PC-3 (cell line): Measurements from ENCODE around the gene DCDC1. TPM values are rescaled to one million over a fixed set of nuclear protein-coding genes. Genes with fewer than 3 reads are reported as not detected.
A peak's percentile ranks its signal among the peaks of the same experiment; 100 is the strongest.

Source experiments
- ATAC-seq: fragments of 200-7000 bp; cut with Tn5 transposase; 2 replicates; pipeline ENCODE4 v1.9.1; 2020; ENCODE audit warnings: mild to moderate bottlenecking, moderate library complexity
- BruUV-seq: library from RNA; stranded (reverse); fragments of 400-500 nt; replicated peaks from 2 replicates; lab custom pipeline; 2021; lab: Mats Ljungman, UMichigan
- CTCF ChIA-PET: fragments of 300-600 bp; sonication (Branson Sonifier 250); formaldehyde crosslinking; loops from one replicate; lab custom pipeline; 2022; ENCODE audit warnings: antibody characterized with exemption; lab: Charles Lee
- POLR2A ChIA-PET: fragments of 300-600 bp; sonication (Branson Sonifier 250); formaldehyde crosslinking; loops from one replicate; lab custom pipeline; 2022; ENCODE audit warnings: antibody characterized with exemption; ENCODE audit not compliant: unreplicated experiment; lab: Charles Lee
- DNase-seq: peaks from one replicate; pipeline ENCODE4 v3.0.0-alpha.2; 2015
- H2AFZ ChIP-seq: fragments of 300-600 bp; sonication (generic); 2 replicates; pipeline ENCODE4 v1.6.0; 2016; ENCODE audit warnings: antibody characterized with exemption, low read length
- H3F3A ChIP-seq: fragments of 300-600 bp; sonication (generic); one replicate; pipeline ENCODE4 v1.6.0; 2017; ENCODE audit warnings: antibody characterized with exemption, low read length, control low read depth, mild to moderate bottlenecking; ENCODE audit not compliant: unreplicated experiment
- H3K27ac ChIP-seq: fragments of 300-600 bp; sonication (generic); 2 replicates; pipeline ENCODE4 v1.5.1; 2016; ENCODE audit warnings: mild to moderate bottlenecking, low read length
- H3K27me3 ChIP-seq: fragments of 300-600 bp; sonication (generic); 2 replicates; pipeline ENCODE4 v1.6.1; 2016; ENCODE audit warnings: low read length, mixed read lengths
- H3K36me3 ChIP-seq: fragments of 300-600 bp; sonication (generic); 2 replicates; pipeline ENCODE4 v1.6.1; 2016; ENCODE audit warnings: low read depth, mixed run types, low read length, mixed read lengths
- H3K4me1 ChIP-seq: fragments of 300-600 bp; sonication (generic); 2 replicates; pipeline ENCODE4 v1.5.1; 2016; ENCODE audit warnings: low read length; ENCODE audit not compliant: insufficient read depth
- H3K4me2 ChIP-seq: fragments of 300-600 bp; sonication (generic); 2 replicates; pipeline ENCODE4 v1.6.0; 2016; ENCODE audit warnings: low read length
- H3K4me3 ChIP-seq: fragments of 300-600 bp; sonication (generic); 2 replicates; pipeline ENCODE4 v1.5.1; 2016; ENCODE audit warnings: mild to moderate bottlenecking, low read length, mixed read lengths
- H3K79me2 ChIP-seq: fragments of 300-600 bp; sonication (generic); 2 replicates; pipeline ENCODE4 v1.6.1; 2017; ENCODE audit warnings: low read length, mixed read lengths
- H3K9ac ChIP-seq: fragments of 300-600 bp; sonication (generic); 2 replicates; pipeline ENCODE4 v1.6.0; 2016; ENCODE audit warnings: mild to moderate bottlenecking, low read length
- H3K9me2 ChIP-seq: fragments of 300-600 bp; sonication (generic); replicated peaks from 2 replicates; pipeline ENCODE4 v1.6.1; 2016; ENCODE audit warnings: mixed run types, low read length, mixed read lengths
- H3K9me3 ChIP-seq: fragments of 300-600 bp; sonication (generic); 2 replicates; pipeline ENCODE4 v1.6.1; 2016; ENCODE audit warnings: low read length, mixed read lengths
- H4K20me1 ChIP-seq: fragments of 300-600 bp; sonication (generic); 2 replicates; pipeline ENCODE4 v1.6.1; 2016; ENCODE audit warnings: low read length, mixed read lengths
- EZH2 ChIP-seq: fragments of 300-600 bp; sonication (generic); IDR thresholded peaks from one replicate; pipeline ENCODE4 v1.6.1; 2017; ENCODE audit warnings: antibody characterized with exemption, mild to moderate bottlenecking, low read length; ENCODE audit not compliant: unreplicated experiment
- EZH2phosphoT487 ChIP-seq: fragments of 300-600 bp; sonication (generic); IDR thresholded peaks from 2 replicates; pipeline ENCODE4 v1.6.1; 2018; ENCODE audit warnings: mild to moderate bottlenecking, antibody characterized with exemption, low read length, borderline replicate concordance
- intact Hi-C: fragments of 100-400 bp; cut with micrococcal nuclease; formaldehyde crosslinking; loops from 2 replicates; pipeline ENCODE4 v1.9.0; 2023
- total RNA-seq: library from RNA; depleted of rRNA; stranded (reverse); fragments of >200 nt; gene quantifications from 2 replicates; pipeline ENCODE4 v1.2.3, GENCODE V29; 2014
- TF ChIP-seq, protein P1 (sequence below): fragments of 300-600 bp; sonication (generic); conservative IDR thresholded peaks from 2 replicates; pipeline ENCODE4 v1.5.1; 2017; ENCODE audit warnings: antibody characterized with exemption, low read depth, mild to moderate bottlenecking, low read length

DCDC1 gene
- total RNA-seq, 1 experiment from 2014 or later = not detected

DNA sequence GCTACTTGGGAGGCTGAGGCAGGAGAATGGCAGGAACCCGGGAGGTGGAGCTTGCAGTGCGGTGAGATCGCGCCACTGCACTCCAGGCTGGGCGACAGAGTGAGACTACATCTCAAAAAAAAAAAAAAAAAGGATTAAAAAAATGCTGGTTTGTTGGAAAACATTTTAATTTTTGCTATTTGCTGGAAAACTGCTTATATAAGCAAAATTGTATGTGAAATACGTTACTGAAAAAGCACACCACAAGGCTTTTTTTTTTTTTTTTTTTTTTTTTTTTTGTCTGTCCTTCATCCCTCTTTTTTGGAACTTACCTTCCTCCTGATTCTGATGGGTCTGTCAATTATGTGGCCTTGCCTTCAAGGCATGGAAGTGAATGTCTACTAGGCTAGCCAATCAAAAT lies 40.8 kb downstream of the DCDC1 start:
- DNase-seq = no peak
- Histone ChIP-seq H3K4me3 (no peak overlapping the region), H3K9ac (no peak overlapping the region), H3K36me3 (no peaks in the 10 kb centered on the region), H4K20me1 (no peaks in the 10 kb centered on the region), H3K27ac (no peak overlapping the region), H3K4me1 (peaks cover 11% of the 10 kb centered on the region; the same call in 1 of the 2 replicates), H2AFZ (no peak overlapping the region), H3K9me2 (no peaks in the 10 kb centered on the region), H3K4me2 (no peak overlapping the region), H3F3A (no peaks in the 10 kb centered on the region), H3K79me2 (no peaks in the 10 kb centered on the region), H3K27me3 (no peaks in the 10 kb centered on the region), H3K9me3 (no peaks in the 10 kb centered on the region)
- no TSS peak for BruUV-seq
- intact Hi-C loops = no loop called here
- no peak for ATAC-seq
- ChIA-PET POLR2A (no interaction called here), CTCF (no interaction called here)
- TF ChIP-seq EZH2phosphoT487 (no peak), EZH2 (no peak)
- TF ChIP-seq, protein P1, sequence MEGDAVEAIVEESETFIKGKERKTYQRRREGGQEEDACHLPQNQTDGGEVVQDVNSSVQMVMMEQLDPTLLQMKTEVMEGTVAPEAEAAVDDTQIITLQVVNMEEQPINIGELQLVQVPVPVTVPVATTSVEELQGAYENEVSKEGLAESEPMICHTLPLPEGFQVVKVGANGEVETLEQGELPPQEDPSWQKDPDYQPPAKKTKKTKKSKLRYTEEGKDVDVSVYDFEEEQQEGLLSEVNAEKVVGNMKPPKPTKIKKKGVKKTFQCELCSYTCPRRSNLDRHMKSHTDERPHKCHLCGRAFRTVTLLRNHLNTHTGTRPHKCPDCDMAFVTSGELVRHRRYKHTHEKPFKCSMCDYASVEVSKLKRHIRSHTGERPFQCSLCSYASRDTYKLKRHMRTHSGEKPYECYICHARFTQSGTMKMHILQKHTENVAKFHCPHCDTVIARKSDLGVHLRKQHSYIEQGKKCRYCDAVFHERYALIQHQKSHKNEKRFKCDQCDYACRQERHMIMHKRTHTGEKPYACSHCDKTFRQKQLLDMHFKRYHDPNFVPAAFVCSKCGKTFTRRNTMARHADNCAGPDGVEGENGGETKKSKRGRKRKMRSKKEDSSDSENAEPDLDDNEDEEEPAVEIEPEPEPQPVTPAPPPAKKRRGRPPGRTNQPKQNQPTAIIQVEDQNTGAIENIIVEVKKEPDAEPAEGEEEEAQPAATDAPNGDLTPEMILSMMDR = no peak

DNA sequence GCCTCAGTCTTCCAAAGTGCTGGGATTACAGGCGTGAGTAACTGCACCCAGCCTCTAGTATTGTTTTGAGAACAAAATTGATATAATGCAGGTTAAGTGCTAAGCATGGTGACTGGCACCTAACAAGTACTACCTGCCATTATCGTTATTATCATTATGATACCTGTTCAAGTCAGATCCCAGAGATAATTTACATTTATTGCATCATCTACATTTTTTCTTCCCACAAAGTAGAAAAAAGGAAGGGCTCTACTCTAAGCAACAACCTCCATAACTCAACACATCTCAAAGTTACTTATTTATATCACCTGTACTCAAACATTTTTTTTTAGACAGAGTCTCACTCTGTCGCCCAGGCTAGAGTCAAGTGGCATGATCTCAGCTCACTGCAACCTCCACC lies 42.1 kb downstream of the DCDC1 start:
- Histone ChIP-seq H3K9me2 (no peaks in the 10 kb centered on the region), H3K27me3 (no peaks in the 10 kb centered on the region), H3K79me2 (no peaks in the 10 kb centered on the region), H3K9ac (no peak overlapping the region), H3K4me3 (no peak overlapping the region), H3K36me3 (no peaks in the 10 kb centered on the region), H3K4me2 (no peak overlapping the region), H4K20me1 (no peaks in the 10 kb centered on the region), H2AFZ (no peak overlapping the region), H3K9me3 (no peaks in the 10 kb centered on the region), H3K27ac (no peak overlapping the region), H3F3A (no peaks in the 10 kb centered on the region), H3K4me1 (peaks cover 13% of the 10 kb centered on the region; the same call in 1 of the 2 replicates)
- POLR2A ChIA-PET = no interaction called here
- intact Hi-C loops = no loop called here
- TF ChIP-seq EZH2phosphoT487 = no peak
- TF ChIP-seq EZH2 = no peak
- TF ChIP-seq, protein P1 = no peak
- CTCF ChIA-PET = no interaction called here
- ATAC-seq (no peak), DNase-seq (no peak)
- no TSS peak for BruUV-seq

DNA sequence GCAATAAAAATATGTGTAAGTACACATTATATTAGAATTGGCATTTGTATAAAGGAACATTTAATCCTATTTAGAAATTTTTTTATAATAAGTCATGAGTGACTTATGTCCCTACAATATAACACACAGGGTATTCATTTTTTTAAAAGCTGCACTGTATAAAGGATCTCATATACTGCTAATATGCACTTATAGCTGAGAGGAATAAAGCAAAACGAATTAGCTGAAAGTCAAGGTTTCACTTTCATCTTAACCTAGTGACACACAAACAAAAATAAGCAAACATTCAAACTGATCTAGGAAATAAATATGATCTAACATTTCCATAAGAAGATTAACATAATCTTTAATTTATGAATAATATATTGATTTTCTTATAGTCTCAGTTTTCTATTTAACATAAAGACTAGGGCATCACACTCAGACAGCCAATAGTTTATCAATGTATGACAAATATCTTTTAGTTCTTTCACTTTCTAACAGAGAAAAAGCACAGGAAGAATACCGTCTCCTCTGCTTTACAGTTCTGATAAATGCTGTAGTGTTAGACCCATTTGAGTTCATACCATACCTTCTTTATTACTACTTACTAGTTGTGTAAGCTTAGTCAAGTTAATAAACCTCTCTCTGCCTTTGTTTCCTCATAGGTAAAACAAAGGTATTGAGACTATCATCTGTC lies 42.9 kb downstream of the DCDC1 start:
- DNase-seq (no peak), ATAC-seq (peak; percentile 51; the same call in 1 of the 2 replicates)
- Histone ChIP-seq H3K4me2 (no peak overlapping the region), H3K9ac (no peak overlapping the region), H3K79me2 (no peaks in the 10 kb centered on the region), H4K20me1 (no peaks in the 10 kb centered on the region), H3K4me1 (peaks cover 13% of the 10 kb centered on the region; the same call in 1 of the 2 replicates), H3K27ac (no peak overlapping the region), H3K9me3 (no peaks in the 10 kb centered on the region), H3K9me2 (no peaks in the 10 kb centered on the region), H3K36me3 (no peaks in the 10 kb centered on the region), H2AFZ (no peak overlapping the region), H3K27me3 (no peaks in the 10 kb centered on the region), H3K4me3 (no peak overlapping the region), H3F3A (no peaks in the 10 kb centered on the region)
- CTCF ChIA-PET = no interaction called here
- intact Hi-C loops = no loop called here
- BruUV-seq = no TSS peak
- POLR2A ChIA-PET = no interaction called here
- TF ChIP-seq, protein P1 = no peak
- TF ChIP-seq EZH2 = no peak
- TF ChIP-seq EZH2phosphoT487 = no peak
